GM18505 (cell line): ENCODE results near the gene C17orf114.

Source experiments
- ATAC-seq: cut with Tn5 transposase; IDR thresholded peaks from one replicate; pipeline ENCODE4 v1.9.1; 2021; ENCODE audit not compliant: unreplicated experiment
- POLR2A ChIP-seq: IDR thresholded peaks from 4 replicates; pipeline ENCODE4 v1.6.1; 2011; ENCODE audit warnings: borderline replicate concordance; ENCODE audit not compliant: insufficient read depth, insufficient read length; ENCODE audit errors: extremely low read depth

The C17orf114 gene

DNA sequence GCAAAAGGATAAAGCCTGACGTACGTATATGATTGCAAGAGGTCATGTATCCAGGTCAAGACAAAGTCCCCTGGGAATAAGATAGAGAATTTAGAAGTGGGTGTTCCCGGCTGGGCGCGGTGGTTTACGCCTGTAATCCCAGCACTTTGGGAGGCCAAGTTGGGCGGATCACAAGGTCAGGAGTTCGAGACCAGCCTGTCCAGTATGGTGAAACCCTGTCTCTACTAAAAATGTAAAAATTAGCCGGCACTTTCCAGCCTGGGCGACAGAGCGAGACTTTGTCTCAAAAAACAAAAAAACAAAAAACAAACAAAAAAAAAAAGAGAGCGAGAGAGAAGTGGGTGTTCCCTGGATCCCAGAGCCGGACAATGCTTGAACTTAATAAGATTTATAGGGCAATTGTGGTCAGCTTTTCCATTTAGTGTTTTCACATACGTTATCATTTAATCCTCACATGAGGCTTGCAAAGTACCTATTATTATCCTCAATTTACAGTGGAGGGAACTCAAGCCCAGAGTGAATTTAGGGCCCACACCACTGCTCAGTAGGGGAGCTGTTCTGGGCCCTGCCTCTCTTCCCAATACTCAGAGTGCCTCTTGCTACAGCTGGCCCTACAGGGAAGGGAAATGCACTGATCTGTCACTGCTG lies 13.8 kb downstream of the C17orf114 start:
- TF ChIP-seq POLR2A: no peak
- no peak for ATAC-seq

- no peak for ATAC-seq
- no peak for TF ChIP-seq POLR2A
Measured at GRCh38 chr17:4786516-4786915, 15.6 kb downstream of the C17orf114 start.

GRCh38 chr17:4786106-4786511 lies 16.0 kb downstream of the C17orf114 start, which contains the start of gene VMO1:
TSS of gene VMO1 (minus strand) at chr17:4786364. CDS start at chr17:4786352, 12 bp downstream.
- no peak for TF ChIP-seq POLR2A
- ATAC-seq: no peak

DNA sequence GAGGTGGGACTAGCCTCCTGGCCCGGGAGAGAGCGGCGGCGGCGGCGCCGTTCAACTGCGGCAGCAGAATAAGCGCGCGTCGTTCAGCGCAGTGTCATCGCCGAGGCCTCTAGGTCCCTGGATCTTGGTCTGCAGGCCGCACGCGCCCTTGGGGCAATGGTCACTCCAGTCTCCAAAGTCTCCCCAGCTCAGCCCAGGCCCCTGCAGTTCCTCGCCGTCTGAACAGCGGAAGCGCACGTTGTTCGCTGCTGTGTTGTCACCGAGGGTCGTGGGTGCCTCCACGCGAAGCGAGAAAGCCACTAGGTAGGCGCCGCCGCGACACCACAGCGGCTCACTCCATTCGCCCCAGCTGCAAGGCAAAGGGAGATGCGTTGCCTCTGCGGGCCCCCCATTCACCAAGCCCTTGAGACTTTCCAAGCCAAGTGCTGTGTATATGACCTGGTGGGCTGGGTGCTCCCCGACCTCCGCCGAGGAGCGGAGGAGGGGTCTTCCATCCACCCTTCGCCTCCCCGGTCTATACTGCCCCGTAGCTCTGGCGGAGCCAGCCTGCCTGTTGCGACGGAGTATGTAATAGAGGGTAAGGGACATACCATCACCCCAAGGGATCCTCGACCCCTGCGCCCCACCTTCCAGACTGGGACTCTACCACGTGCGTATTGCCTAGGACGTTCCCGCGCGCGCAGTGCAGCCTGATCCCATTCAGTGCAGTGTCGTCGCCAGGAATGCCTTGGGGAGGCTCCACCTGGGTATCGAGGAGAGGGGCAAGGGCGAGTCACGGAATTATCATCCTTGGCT lies 16.6 kb downstream of the C17orf114 start:
- TF ChIP-seq POLR2A: no peak
- no peak for ATAC-seq

GRCh38 chr17:4782652-4783051 lies 19.5 kb downstream of the C17orf114 start:
- no peak for TF ChIP-seq POLR2A
- no peak for ATAC-seq

DNA sequence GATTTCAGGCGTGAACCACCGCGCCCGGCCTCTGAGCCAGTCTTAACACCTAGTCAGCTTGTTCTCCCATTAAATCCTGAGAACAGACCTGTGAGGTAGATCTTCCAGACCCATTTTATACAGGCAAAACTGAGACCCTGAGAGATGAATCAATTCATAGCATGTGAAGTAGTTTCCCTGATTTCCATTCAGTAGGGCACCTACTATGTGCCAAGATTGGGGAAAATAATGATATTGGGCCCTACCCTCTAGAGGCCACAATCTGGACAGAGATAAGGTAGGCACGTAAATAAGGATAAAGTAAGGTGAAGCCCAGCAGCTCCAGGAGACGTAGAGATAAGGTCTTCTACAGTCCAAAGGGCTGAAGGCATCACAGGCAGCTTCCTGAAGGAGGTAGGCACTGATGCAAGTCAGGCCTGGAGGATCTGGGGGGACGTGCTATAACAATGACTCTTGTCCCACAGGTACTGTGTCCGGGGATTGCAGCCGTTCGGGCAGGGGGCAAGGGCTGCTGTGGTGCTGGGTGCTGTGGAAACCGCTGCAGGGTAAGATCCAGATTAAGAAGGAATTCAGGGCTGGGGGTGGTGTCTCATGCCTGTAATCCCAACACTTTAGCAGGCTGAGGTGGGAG lies 21.7 kb downstream of the C17orf114 start:
- no peak for TF ChIP-seq POLR2A
- no peak for ATAC-seq

- no peak for ATAC-seq
- TF ChIP-seq POLR2A: no peak
Measured at GRCh38 chr17:4777969-4778760, 24.0 kb downstream of the C17orf114 start.

DNA sequence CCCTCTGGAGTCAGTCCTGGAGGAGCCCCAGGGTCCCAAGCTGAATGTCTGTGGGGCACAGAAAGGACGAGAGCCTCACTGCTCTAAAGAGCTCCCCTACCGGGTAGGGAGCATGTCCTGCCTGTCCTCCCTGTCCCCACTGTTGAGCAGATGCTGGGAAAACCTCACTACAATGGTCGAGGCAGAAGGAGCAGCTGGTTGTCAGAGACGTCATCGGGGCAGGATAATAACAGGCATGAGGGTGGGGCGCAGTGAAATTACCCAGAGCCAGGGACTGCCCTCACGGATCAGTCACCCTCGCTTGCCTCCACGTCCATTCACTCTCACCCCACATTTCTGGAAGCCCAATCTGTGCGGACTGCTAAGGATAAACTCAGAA lies 29.9 kb downstream of the C17orf114 start:
- ATAC-seq: no peak
- no peak for TF ChIP-seq POLR2A

- no peak for ATAC-seq
- TF ChIP-seq POLR2A: no peak
Measured at GRCh38 chr17:4771519-4772234, 30.5 kb downstream of the C17orf114 start, which contains the start of gene TM4SF5. TSS of gene TM4SF5 (plus strand) at chr17:4771886. CDS start at chr17:4771923, 37 bp downstream.

- no peak for TF ChIP-seq POLR2A
- no peak for ATAC-seq
Measured at GRCh38 chr17:4769628-4770027, 32.5 kb downstream of the C17orf114 start.

DNA sequence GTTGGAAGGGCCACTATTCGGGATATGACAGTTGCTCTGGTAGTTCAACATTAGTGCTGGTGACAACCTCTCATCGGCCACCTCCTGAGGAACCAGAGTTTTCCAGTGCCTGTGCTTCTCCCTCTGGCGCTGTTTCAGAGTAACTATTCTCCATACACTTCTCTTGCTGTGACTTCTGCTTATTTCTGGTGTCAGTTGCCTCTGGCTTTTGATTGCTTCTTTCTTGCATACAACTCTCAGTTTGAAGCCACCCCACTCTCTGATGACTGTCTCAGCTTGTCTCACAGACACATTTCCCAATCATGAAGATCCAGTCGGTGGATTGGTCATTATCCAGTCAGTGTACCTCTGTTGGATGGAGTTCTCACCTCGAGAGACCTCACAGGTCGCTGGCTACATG lies 33.8 kb downstream of the C17orf114 start:
- TF ChIP-seq POLR2A: no peak
- no peak for ATAC-seq

DNA sequence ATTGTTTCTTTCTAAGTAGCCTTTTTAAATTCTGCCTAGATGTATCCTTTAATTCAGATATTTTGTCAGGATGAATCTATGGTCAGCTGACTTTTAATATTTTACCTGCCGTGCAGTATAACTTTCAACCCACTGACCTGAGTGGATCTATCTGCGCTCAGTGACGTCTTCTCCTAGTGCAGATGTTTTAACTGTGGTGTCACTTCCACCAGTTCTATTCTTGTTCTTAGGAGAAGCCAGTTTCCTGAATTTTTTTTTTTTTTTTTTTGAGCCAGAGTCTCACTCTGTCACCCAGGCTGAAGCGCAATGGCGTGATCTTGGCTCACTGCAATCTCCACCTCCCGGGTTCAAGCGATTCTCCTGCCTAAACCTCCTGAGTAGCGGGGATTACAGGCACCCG lies 35.4 kb downstream of the C17orf114 start:
- TF ChIP-seq POLR2A: no peak
- ATAC-seq: no peak
